Measurements from ENCODE around the gene USP17L12.
"Not testable (repeated sequence)": the region's sequence is repeated elsewhere in the genome, so short reads cannot be mapped to it uniquely, and the experiment has no call there.

Gene USP17L12

GRCh38 chr4:9219852-9220251 lies at the start of gene USP17L12:
USP17L12 (plus strand) TSS chr4:9220152; CDS start chr4:9220152, 0 bp downstream.
- DNase-seq, result not testable (repeated sequence)

- DNase-seq, result not testable (repeated sequence)
Observed at GRCh38 chr4:9210357-9210756, 9.6 kb upstream of the USP17L12 start, which contains the start of gene USP17L10. USP17L10 (plus strand) TSS chr4:9210657; CDS start chr4:9210657, 0 bp downstream.

- not testable (repeated sequence) for DNase-seq
Observed at GRCh38 chr4:9214701-9215100, 5.3 kb upstream of the USP17L12 start.

GRCh38 chr4:9215105-9215504 lies 4.8 kb upstream of the USP17L12 start, which contains the start of gene USP17L11:
USP17L11 (plus strand) TSS chr4:9215405; CDS start chr4:9215405, 0 bp downstream.
- not testable (repeated sequence) for DNase-seq

- not testable (repeated sequence) for DNase-seq
Observed at GRCh38 chr4:9224596-9224995, 4.6 kb downstream of the USP17L12 start, which contains the start of gene USP17L13. USP17L13 (plus strand) TSS chr4:9224896; CDS start chr4:9224896, 0 bp downstream.

GRCh38 chr4:9230249-9230648 lies 10.3 kb downstream of the USP17L12 start:
- DNase-seq, result not testable (repeated sequence)

- not testable (repeated sequence) for DNase-seq
Observed at GRCh38 chr4:9234085-9234484, 14.1 kb downstream of the USP17L12 start, which contains the start of gene USP17L15. USP17L15 (plus strand) TSS chr4:9234385; CDS start chr4:9234385, 0 bp downstream.

GRCh38 chr4:9238461-9238860 lies 18.5 kb downstream of the USP17L12 start:
- DNase-seq, result not testable (repeated sequence)

- DNase-seq, result not testable (repeated sequence)
Observed at GRCh38 chr4:9243579-9243978, 23.6 kb downstream of the USP17L12 start, which contains the start of gene USP17L17. USP17L17 (plus strand) TSS chr4:9243879; CDS start chr4:9243879, 0 bp downstream.

- not testable (repeated sequence) for DNase-seq
Observed at GRCh38 chr4:9247953-9248680, 28.2 kb downstream of the USP17L12 start, which contains the start of gene USP17L18. USP17L18 (plus strand) TSS chr4:9248630; CDS start chr4:9248630, 0 bp downstream.

- not testable (repeated sequence) for DNase-seq
Observed at GRCh38 chr4:9253078-9253477, 33.1 kb downstream of the USP17L12 start, which contains the start of gene USP17L19. USP17L19 (plus strand) TSS chr4:9253378; CDS start chr4:9253378, 0 bp downstream.

GRCh38 chr4:9257824-9258223 lies 37.9 kb downstream of the USP17L12 start, which contains the start of gene USP17L20:
USP17L20 (plus strand) TSS chr4:9258124; CDS start chr4:9258124, 0 bp downstream.
- DNase-seq, result not testable (repeated sequence)

GRCh38 chr4:9262572-9262971 lies 42.6 kb downstream of the USP17L12 start, which contains the start of gene USP17L21:
USP17L21 (plus strand) TSS chr4:9262872; CDS start chr4:9262872, 0 bp downstream.
- not testable (repeated sequence) for DNase-seq

GRCh38 chr4:9267319-9267718 lies 47.4 kb downstream of the USP17L12 start, which contains the start of gene USP17L22:
USP17L22 (plus strand) TSS chr4:9267619; CDS start chr4:9267619, 0 bp downstream.
- DNase-seq, result not testable (repeated sequence)

All from left hindlimb (tissue), 1 donor.